ENCODE results near the gene CCNG2.

- TF ChIP-seq JUND (IDR thresholded peaks at IDR 0.05) (no peak), ZFX (IDR thresholded peaks at IDR 0.05) (no peak), MAX (IDR thresholded peaks at IDR 0.05) (no peak)
Measured at GRCh38 chr4:77122656-77123055, 34.4 kb upstream of the CCNG2 start.
